Caco-2 (cell line): ENCODE measurements around the gene CARD9. TPM values are rescaled to one million over a fixed set of nuclear protein-coding genes. Genes with fewer than 3 reads are reported as not detected.

Source experiments
- BruUV-seq: library from RNA; stranded (reverse); fragments of 400-500 nt; replicated peaks from 2 replicates; lab custom pipeline; 2021; lab: Mats Ljungman, UMichigan
- CTCF ChIA-PET: fragments of 300-600 bp; sonication (Branson Sonifier 250); formaldehyde crosslinking; loops from one replicate; lab custom pipeline; 2022; ENCODE audit warnings: antibody characterized with exemption; lab: Charles Lee
- POLR2A ChIA-PET: fragments of 300-600 bp; sonication (Branson Sonifier 250); formaldehyde crosslinking; loops from one replicate; lab custom pipeline; 2022; ENCODE audit warnings: antibody characterized with exemption; lab: Charles Lee
- DNase-seq, 2 experiments: peaks; one replicate each; pipeline versions ENCODE4 v3.0.0 to v3.0.0-alpha.2; 2020 to 2022
- H3K27me3 ChIP-seq: replicated peaks from 2 replicates; pipeline ENCODE4 v1.6.0; 2011; ENCODE audit warnings: low read length; ENCODE audit not compliant: control insufficient read depth, insufficient read depth
- H3K36me3 ChIP-seq: 2 replicates; pipeline ENCODE4 v1.5.1; 2011; ENCODE audit warnings: low read length; ENCODE audit not compliant: control insufficient read depth, insufficient read depth
- H3K4me1 ChIP-seq: fragments of 250-450 bp; sonication (Bioruptor Pico); 2 replicates; pipeline ENCODE4 v1.5.1; 2020; ENCODE audit warnings: mild to moderate bottlenecking
- H3K4me3 ChIP-seq: 2 replicates; pipeline ENCODE4 v1.5.1; 2011; ENCODE audit warnings: low read depth, mild to moderate bottlenecking, control low read depth, low read length
- H3K9me3 ChIP-seq: fragments of 250-450 bp; sonication (Bioruptor Pico); 2 replicates; pipeline ENCODE4 v1.5.1; 2020; ENCODE audit warnings: mild to moderate bottlenecking, moderate library complexity
- H3K27ac Mint-ChIP-seq: one replicate; pipeline ENCODE4 v1.8.0; 2022; ENCODE audit warnings: mixed read lengths; ENCODE audit not compliant: unreplicated experiment
- H3K27me3 Mint-ChIP-seq: one replicate; pipeline ENCODE4 v1.8.0; 2022; ENCODE audit warnings: mixed read lengths; ENCODE audit not compliant: insufficient read depth, unreplicated experiment
- H3K36me3 Mint-ChIP-seq: one replicate; pipeline ENCODE4 v1.8.0; 2022; ENCODE audit warnings: mild to moderate bottlenecking, mixed read lengths; ENCODE audit not compliant: insufficient read depth, unreplicated experiment
- H3K4me1 Mint-ChIP-seq: one replicate; pipeline ENCODE4 v1.8.0; 2022; ENCODE audit warnings: low read depth, mixed read lengths; ENCODE audit not compliant: unreplicated experiment
- H3K4me3 Mint-ChIP-seq: one replicate; pipeline ENCODE4 v1.8.0; 2022; ENCODE audit warnings: mild to moderate bottlenecking, moderate library complexity, mixed read lengths; ENCODE audit not compliant: unreplicated experiment
- H3K9me3 Mint-ChIP-seq: one replicate; pipeline ENCODE4 v1.8.0; 2022; ENCODE audit warnings: mixed read lengths; ENCODE audit not compliant: unreplicated experiment
- CTCF ChIP-seq, 2 experiments: fragments of 200-600 bp in 1 of 2; IDR thresholded peaks; 1 replicate in 1 of 2; 2 replicates in 1 of 2; pipeline versions ENCODE4 v1.5.1 to v1.8.0; 2011 to 2022; ENCODE audit warnings: antibody characterized with exemption in 1 of 2, control low read depth in 1 of 2, inconsistent platforms in 1 of 2, low read depth in 1 of 2, low read length in 1 of 2, mild to moderate bottlenecking in 1 of 2, moderate library complexity in 1 of 2; ENCODE audit not compliant: insufficient read depth in 1 of 2, severe bottlenecking in 1 of 2, unreplicated experiment in 1 of 2
- intact Hi-C: fragments of 100-400 bp; cut with micrococcal nuclease; formaldehyde crosslinking; loops from one replicate; pipeline ENCODE4 v1.10.0; 2022; ENCODE audit not compliant: unreplicated experiment
- total RNA-seq: library from RNA; stranded (reverse); gene quantifications from 2 replicates; pipeline ENCODE4 v1.2.3, GENCODE V29; 2022

The CARD9 gene
- total RNA-seq, 1 experiment from 2014 or later, result 1.7 TPM

DNA sequence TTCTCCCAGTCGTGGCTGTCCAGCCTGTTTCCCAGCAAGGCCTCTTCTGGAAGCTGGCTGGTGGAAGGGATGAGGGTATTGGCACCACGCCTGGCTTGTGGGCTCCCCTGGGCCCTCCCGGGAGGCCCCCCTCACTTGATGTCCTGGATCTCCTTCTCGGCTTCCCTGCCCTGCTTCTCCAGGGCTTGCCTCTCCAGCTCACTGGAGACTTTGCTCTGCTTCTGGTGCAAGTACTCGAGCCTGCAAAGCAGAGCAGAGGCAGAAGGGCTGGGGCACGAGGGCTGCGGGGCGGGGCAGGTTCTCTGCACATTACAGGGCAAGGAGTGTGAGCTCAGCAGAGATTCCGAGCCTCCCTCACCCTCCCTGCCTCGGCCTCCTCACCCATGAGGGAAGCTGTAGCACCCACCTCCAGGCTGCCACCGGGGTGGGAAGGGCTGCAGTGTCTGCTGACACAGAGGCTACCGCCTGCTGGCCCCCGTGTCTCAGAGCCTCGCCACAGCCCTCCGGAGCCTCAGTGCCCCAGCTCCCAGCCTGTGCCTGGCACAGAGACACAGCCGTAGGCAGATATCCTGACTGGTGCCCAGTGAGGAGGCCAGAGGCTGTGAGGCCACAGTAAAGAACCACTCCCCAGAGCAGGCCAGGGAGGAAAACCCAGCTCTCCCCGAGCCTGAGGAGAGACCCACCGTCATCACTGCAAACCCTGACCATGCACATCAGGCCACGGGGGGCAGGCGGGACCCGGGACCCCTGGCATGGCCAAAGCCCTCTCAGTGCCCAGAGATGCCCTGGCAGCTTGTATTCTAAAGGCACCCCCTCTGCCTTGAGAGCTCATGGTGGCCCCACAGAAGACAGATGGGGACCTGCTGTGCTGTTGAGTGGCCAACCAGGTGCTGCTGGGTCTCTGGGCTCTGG lies 19.3 kb upstream of the CARD9 start:
- CTCF ChIA-PET, result interaction anchor here (0.5 to 1.6 kb wide), 2 partner anchors 30 to 237 kb away, joined by 3 read pairs; no protein-coding TSS in a partner anchor
- TF ChIP-seq CTCF (IDR thresholded peaks at IDR 0.05; ENCODE audit: insufficient read depth in 1 of 2, low read depth in 1 of 2, low read length in 1 of 2, severe bottlenecking in 1 of 2, unreplicated experiment in 1 of 2), result no peak
- Histone ChIP-seq H3K9me3 (no peaks in the 10 kb centered on the region), H3K4me3 (no peak overlapping the region), H3K36me3 (peaks cover 1% of the 10 kb centered on the region), H3K4me1 (no peaks in the 10 kb centered on the region), H3K27me3 (no peaks in the 10 kb centered on the region)
- Mint-ChIP-seq H3K27me3 (no peaks in the 10 kb centered on the region), H3K4me1 (no peaks in the 10 kb centered on the region), H3K27ac (no peak overlapping the region), H3K36me3 (peaks cover 76% of the 10 kb centered on the region), H3K4me3 (no peak overlapping the region), H3K9me3 (no peaks in the 10 kb centered on the region)
- intact Hi-C loops, result no loop called here
- POLR2A ChIA-PET, result interaction anchor here (0.5 kb wide), 1 partner anchor 36 kb away, joined by 3 read pairs; no protein-coding TSS in a partner anchor
- no peak for DNase-seq
- BruUV-seq, result no TSS peak

- Histone ChIP-seq H3K9me3 (no peaks in the 10 kb centered on the region), H3K4me3 (no peak overlapping the region), H3K27me3 (no peaks in the 10 kb centered on the region), H3K36me3 (peaks cover 1% of the 10 kb centered on the region), H3K4me1 (no peaks in the 10 kb centered on the region)
- H3K27ac Mint-ChIP-seq, result no peak overlapping the region
- POLR2A ChIA-PET, result no interaction called here
- TF ChIP-seq CTCF (IDR thresholded peaks at IDR 0.05; ENCODE audit: insufficient read depth in 1 of 2, low read depth in 1 of 2, low read length in 1 of 2, severe bottlenecking in 1 of 2, unreplicated experiment in 1 of 2), result no peak
- intact Hi-C loops, result no loop called here
- no peak overlapping the region for H3K4me3 Mint-ChIP-seq
- BruUV-seq, result no TSS peak
- H3K36me3 Mint-ChIP-seq, result peaks cover 82% of the 10 kb centered on the region
- CTCF ChIA-PET, result interaction anchor here (1.6 kb wide), 1 partner anchor 29 kb away, joined by 3 read pairs; no protein-coding TSS in a partner anchor
- no peaks in the 10 kb centered on the region for H3K4me1 Mint-ChIP-seq
- no peaks in the 10 kb centered on the region for H3K27me3 Mint-ChIP-seq
- no peak for DNase-seq
- no peaks in the 10 kb centered on the region for H3K9me3 Mint-ChIP-seq
These were observed 18.5 kb upstream of the CARD9 start for GRCh38 chr9:136391737-136392537.

DNA sequence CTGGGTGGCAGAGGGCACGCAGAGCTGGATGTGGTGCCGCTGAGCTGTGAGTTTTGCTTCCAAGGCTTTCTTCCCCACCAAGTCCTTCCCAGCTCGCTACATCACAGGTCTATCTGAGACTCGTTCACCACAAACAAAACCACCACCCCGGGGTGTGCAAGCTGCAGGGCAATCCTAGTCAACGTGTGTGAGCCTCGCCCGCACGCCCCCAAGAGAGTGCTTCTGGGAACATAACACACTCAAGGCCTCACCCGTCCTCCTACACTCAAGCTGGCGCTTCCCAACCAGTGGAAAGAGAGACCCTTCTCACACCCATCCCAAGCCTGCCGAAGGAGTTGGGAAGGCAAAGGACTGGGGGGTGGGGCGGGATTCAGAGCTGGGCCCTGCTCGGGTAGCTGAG lies 15.9 kb upstream of the CARD9 start:
- no peaks in the 10 kb centered on the region for H3K27me3 Mint-ChIP-seq
- H3K36me3 ChIP-seq, result peaks cover 1% of the 10 kb centered on the region

More for the DNA sequence above, 15.9 kb upstream of the CARD9 start:
- Mint-ChIP-seq H3K4me3 (no peak overlapping the region), H3K9me3 (no peaks in the 10 kb centered on the region), H3K36me3 (peaks cover 91% of the 10 kb centered on the region), H3K27ac (no peak overlapping the region), H3K4me1 (no peaks in the 10 kb centered on the region)
- no peak for DNase-seq
- H3K9me3 ChIP-seq, result no peaks in the 10 kb centered on the region
- no peaks in the 10 kb centered on the region for H3K27me3 ChIP-seq
- intact Hi-C loops, result no loop called here
- no peak overlapping the region for H3K4me3 ChIP-seq
- no peaks in the 10 kb centered on the region for H3K4me1 ChIP-seq
- ChIA-PET POLR2A (no interaction called here), CTCF (interaction anchor here (0.9 kb wide), 1 partner anchor 43 kb away, joined by 3 read pairs; no protein-coding TSS in a partner anchor)
- TF ChIP-seq CTCF (IDR thresholded peaks at IDR 0.05; ENCODE audit: insufficient read depth in 1 of 2, low read depth in 1 of 2, low read length in 1 of 2, severe bottlenecking in 1 of 2, unreplicated experiment in 1 of 2), result no peak
- no TSS peak for BruUV-seq
